NK-92 (cell line): Measurements from ENCODE around the gene VPS9D1.

Source experiments
- DNase-seq: peaks from one replicate; lab custom pipeline; 2025; ENCODE audit not compliant: unreplicated experiment; lab: John Stamatoyannopoulos, UW

VPS9D1 gene

GRCh38 chr16:89733322-89733721, 12.6 kb upstream of the VPS9D1 start:
- DNase-seq: no peak

DNA sequence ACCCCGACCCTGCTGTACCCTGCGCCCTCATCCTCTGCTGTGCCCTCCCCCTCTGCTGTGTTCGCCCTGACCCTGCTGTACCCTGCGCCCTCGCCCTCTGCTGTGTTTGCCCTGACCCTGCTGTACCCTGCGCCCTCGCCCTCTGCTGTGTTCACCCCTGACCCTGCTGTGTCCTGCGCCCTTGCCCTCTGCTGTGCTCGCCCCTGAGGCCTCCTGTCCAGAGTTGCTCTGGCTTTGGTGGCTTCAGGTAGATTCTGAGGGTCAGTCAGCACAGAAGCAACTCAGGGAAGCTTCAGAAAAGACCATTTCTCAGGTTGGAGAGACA, 12.2 kb upstream of the VPS9D1 start:
- DNase-seq: no peak

GRCh38 chr16:89732142-89732917, 11.6 kb upstream of the VPS9D1 start:
- DNase-seq: no peak

DNA sequence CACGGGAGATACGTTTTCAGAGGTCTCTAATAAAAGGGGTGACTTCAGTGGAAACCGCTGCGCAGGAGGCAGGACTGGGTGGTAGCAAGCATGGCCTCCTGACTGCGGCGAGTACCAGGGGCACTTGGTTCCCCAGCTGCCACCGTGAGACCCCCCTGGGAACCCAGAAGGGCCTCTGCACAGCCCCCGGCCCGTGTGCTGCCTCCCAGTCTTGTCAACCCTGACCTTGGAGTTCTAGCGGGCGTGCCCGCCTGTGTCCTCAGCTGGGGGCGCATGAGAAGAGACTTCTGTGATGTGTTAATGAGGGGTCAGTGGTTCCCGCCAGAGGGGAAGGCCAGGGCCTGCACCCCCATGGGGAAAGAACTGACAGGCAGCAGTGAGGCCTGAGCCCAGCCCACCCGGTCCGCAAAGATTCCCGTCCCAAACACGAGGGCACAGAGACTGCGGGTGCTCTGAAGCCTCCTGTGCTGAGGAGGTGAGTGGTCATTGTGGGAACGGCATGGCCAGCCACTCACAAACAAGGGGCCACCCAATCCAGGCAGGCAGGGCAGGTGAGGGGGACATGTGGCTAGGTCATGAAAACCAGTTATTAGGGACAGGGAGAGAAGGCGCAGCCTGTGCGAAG, 10.0 kb upstream of the VPS9D1 start:
- DNase-seq: no peak

DNA sequence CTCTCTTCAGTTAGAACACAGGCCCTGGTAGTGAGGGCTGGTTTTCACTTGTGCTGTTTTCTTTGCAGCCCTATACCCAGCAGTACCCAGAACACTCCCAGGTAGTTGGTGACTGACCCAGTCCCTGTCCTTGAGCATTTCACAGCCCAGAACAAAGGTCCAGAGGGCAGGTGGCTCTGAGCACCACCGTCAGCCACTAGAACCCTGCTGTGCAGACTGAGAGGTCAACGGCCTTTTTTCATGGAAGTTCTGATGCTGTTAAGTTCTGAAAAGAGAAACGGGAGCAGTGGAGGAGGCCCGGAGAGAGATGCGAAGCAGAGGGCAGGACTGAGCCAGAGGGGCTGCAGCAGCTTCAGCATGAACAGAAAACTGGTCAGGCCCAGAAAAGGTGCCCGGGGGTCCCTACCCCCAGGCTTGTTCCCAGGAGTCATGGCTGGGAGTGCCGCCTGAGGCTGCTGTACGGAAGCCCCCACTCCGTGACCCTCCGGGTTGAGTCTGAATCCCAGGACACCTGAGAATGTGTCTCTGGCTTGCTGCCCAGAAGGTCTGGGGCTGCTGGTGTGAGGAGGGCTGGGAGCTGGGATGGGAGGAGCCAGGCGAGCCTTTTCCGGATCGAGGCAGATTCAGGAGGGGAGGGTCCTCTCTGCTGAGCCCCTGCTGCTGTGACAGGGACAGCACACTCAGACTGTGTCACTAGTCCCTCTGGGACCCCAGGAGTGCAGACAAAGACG, 9.3 kb upstream of the VPS9D1 start:
- DNase-seq: no peak

- DNase-seq: no peak
These were observed 8.6 kb upstream of the VPS9D1 start for GRCh38 chr16:89729293-89729692.

- DNase-seq: no peak
These were observed 6.9 kb upstream of the VPS9D1 start for GRCh38 chr16:89727406-89728120.

GRCh38 chr16:89723279-89724250, 2.9 kb upstream of the VPS9D1 start:
- DNase-seq: peak; percentile 25

DNA sequence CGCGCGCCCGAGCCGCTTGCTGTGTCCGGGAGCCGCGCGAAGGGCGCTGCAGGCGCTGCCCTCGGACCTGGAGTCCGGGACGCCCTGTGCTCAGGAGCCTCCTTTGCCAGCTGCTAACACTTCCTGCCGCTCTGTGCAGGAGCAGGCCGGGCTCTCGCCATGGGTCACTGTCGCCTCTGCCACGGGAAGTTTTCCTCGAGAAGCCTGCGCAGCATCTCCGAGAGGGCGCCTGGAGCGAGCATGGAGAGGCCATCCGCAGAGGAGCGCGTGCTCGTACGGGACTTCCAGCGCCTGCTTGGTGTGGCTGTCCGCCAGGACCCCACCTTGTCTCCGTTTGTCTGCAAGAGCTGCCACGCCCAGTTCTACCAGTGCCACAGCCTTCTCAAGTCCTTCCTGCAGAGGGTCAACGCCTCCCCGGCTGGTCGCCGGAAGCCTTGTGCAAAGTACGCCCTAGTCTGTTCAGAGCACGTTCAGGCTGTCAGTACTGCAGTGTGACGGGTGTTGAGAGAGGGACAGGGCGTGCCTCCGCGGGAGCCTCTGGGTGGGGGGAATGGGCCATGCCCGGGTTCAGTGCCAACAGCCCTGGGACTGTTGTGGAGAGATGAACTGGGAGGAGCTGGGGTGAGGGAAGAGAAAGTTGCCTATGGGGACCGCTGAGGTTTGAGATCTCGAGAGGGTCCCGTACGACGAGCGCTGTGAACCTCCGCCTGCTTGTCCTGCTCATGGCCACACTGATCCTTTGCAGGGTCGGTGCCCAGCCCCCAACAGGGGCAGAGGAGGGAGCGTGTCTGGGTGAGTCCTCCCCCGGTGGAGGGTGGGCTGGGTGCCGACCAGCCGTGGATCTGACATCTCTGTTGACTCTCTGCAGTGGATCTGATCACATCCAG, 1.9 kb upstream of the VPS9D1 start:
- no peak for DNase-seq

DNA sequence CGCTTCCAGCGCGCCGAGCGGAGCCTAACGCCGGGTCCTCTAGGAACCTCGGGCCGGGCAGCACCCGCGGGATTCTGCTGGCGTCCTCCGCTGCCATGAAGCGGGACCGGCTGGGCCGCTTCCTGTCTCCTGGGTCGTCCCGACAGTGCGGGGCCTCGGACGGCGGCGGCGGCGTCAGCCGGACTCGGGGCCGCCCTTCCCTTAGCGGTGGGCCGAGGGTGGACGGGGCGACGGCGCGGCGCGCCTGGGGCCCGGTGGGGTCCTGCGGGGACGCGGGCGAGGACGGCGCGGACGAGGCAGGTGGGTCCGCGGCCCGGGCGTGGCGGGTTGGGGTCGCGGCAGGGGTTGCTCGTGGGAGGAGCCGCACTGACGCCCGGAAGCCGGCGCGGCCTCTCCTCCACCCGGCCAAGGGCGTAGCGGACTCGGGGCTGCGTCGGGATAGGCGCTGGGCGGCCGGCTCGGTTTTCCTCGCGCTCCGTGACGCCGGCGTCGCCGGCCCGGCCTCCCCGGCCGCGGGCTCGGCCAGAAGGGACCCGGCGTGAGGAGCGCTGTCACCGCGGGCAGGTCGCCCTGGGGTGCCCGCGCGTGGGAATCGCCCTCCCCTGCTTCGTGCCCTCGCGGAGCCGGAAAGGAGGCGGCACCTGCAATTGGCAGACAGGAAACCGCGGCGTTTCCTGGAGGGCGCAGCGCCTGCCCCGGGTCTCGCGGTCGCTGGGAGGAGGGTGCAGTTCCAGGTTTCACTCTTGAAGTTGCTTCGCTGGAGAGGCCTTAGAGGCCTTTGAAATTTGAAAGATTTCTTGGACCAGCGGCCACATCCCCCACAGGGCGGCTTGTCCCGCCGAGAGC, 1.1 kb upstream of the VPS9D1 start:
- DNase-seq: peak; percentile 40

- no peak for DNase-seq
These were observed 216 bp downstream of the VPS9D1 start for GRCh38 chr16:89720551-89720812.

DNA sequence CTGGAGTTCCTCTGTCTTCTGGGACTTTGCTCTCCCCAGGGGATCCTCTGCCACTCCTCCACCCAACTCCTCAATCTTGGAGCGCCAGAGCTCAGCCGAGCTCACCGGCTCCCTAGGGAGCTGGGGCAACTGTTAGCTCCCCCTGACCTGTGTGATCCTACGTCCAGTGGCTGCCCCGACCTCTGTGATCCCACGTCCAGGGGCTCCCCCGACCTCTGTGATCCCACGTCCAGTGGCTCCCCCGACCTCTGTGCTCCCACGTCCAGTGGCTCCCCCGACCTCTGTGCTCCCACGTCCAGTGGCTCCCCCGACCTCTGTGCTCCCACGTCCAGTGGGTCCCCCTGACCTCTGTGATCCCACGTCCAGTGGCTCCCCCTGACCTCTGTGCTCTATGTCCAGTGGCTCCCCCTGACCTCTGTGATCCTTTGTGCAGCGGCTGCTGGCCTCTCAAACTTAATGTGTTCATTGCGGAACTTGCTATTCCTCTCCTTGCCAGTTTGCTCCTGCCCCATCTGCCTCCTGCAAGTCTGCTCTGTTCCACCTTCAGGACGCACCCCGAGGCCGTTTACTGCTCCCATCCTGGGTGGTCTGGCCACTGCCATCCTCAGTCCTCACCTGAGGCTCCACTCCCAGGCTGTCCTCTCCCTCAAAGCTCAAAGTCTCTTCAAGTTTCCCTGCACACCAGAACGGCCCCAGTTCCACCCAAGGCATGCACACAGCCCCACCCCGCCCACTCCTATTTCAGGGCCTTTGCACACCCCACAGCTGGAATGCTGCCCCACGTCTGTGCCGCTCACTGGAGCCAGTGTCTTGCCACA, 2.8 kb downstream of the VPS9D1 start:
- DNase-seq: no peak

GRCh38 chr16:89716916-89717687, 3.6 kb downstream of the VPS9D1 start:
- DNase-seq: no peak

GRCh38 chr16:89716493-89716892, 4.2 kb downstream of the VPS9D1 start:
- no peak for DNase-seq

DNA sequence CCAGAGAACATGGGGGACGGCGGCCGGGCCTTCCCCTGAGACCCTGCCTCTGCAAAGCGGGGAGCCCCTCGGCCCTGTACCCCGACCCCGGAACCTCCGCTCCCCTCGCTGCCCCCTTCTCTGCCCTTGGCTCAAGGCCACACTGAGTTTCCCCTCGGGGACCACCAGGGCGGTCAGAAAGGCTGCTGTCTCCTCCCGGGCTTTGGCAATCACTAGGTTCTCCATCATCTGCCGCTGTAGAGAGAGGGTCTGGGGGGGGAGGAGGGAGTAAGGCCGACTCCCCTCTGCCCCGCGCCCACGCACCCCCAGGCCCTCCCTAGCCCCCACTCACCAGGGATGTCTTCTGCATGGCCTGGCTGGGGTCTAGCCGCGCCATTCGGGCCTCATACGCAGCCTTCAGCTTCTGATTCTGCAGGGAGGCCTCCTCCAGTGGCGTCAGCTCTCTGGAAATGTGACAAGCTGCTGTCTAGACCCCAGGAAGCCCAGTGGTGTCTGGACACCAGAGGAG, 8.4 kb downstream of the VPS9D1 start:
- DNase-seq: no peak

DNA sequence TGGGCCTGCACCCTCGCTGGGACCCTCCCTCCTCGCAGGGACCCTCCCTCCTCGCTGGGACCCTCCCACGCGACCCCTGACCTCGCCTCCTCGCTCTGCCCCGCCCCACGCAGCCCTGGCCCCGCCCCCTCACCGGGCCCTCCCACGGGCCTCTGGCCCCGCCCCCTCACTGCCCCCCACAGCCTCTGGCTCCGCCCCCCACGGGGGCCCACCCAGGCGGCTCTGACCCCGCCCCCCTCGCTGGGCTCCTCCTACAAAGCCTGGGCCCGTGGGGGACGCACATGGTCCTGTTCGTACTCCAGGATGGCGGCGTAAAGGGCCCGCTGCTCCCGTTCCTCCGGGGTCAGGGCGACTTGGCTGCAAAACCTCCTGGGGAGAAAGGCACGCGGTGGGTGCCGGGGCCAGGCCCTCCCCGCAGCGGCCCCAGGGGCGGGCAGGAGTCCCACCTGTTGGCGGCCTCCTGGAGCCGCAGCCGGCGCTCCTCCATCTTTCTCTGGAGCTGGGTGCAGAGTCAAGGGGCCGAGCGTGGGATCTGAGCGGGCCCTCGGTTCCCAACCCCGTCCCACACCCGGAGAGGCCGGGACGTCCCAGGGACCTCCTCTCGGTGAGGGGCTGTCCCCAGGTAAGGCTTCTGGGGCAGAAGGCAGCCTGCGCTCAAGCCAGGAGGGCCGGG, 9.0 kb downstream of the VPS9D1 start:
- DNase-seq: no peak
